NCI-H2081 treated with DMSO at 0.1 percent for 48 hours (cell line): Measurements from ENCODE around the gene GREB1.

Experiments used
- DNase-seq: peaks from one replicate; lab custom pipeline; 2025; lab: John Stamatoyannopoulos, UW

Gene GREB1

DNA sequence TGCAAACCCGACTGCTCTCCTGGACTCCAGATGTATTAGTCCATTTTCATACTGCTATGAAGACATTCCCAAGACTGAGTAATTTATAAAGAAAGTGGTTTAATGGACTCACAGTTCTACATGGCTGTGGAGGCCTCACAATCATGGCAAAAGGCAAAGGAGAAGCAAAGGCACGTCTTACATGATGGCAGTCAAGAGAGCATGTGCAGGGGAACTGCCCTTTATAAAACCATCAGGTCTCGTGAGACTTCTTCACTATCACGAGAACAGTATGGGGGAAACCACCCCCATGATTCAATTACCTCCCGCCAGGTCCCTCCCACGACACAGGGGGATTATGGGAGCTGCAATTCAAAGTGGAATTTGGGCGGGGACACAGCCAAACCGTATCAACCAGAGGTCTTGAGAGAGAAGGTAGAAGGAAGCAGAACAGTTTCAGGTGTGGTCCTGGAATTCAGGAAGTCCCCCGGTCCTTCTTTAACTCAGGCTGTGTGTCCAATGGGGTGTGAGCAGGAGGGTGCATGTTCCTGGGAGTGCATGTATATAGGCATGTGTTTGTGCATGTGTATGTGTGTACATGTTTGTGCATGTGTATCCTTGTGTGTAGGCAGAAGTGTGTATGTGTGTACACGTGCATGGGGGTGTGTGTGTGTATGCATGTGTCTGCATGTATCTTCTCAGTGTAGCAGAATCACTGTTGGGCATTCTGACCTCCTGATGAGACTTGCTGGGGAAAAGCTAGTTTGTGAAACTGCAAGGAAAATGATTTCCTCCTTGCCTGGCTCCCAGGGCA is 46.2 kb downstream of the GREB1 start:
- no peak for DNase-seq

DNA sequence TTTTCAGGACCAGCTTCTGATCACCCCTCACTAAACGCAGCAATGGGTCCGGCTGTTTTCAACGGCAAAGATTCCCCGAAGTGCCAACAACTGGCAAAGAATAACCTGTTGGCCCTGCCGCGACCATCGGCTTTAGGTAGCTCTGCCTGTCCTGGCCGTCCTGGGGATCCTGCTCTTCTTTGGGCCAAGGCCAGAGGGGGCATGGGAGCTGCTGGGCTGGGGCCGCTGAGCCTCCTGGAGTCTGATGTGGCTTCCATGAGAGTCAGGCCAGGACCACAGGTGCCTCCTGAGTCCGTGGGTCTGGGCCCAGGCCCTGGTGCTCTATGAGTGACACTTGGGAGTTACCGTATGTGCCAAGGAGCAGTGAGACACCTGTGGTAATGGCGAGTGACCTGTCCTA is 46.9 kb downstream of the GREB1 start:
- DNase-seq, result no peak

DNA sequence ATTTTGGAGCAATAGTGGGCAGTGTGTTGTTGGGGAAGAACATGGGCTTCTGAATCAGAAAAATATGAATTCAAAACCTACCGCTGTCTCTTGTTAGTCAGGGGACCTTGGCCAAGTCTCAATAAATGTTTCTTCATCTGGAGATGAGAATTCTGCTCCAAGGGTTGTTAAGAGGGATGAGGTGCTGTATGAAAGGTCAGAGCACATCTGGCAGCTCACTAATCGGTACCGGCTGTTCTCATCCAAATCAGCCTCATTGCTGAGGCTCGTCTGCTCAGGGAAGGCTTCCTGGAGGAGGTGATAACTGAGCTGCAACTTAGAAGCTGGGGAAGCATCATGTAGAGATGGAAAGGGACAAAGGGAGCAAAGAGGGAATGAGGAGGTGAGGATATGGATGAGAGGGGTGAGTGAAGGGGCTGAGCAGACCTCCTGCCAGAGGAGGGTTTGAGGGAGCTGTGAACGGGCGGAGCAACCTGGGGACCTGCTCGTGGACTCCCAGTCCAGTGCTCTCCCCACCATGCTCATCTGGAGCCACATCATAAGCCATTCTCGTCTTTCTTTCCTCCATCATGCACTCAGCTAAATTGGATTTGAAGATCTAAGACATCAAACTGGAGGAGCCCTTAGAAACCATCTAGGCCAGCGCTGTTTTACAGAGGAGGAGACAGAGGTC is 47.4 kb downstream of the GREB1 start:
- DNase-seq, result no peak

DNA sequence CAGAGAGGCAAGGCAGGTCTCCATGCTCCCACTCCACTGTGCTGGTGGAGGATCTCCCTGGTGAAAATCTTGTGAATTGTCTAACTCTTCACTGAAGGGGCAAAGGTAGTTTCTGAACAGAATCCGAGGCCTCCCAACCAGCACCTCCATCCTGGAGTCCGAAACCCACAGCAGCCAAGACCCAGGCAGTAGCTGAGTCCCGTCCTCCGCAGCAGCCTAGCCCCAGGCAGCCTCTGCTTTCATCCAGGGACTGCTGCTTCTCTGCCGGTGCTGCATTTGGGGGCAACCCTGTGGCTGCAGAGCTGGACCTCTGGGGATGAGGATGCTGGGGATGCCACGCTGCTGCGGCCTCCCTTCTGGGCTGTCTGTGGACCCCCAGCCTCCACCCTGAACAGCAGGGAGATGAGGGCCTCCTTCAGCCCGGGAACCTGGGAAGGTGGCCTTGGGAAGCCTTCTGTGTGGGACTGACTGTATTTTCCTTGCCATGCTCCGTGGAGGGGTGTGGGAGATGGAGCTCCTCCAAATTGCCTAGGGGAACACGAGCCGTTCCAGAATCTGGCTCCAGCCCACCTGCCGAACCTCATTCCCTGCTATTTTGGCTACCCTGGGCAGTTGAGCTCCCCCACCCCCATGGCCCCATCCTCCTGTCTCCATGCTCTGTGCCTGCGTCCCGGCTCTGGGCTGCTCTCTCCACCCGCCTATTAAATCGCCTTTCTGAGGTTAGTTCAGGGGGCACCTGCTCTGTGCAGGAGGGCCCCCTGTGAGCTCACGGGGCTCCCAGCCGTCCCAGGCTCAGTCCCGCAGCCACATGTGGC is 48.2 kb downstream of the GREB1 start:
- DNase-seq, result no peak

DNA sequence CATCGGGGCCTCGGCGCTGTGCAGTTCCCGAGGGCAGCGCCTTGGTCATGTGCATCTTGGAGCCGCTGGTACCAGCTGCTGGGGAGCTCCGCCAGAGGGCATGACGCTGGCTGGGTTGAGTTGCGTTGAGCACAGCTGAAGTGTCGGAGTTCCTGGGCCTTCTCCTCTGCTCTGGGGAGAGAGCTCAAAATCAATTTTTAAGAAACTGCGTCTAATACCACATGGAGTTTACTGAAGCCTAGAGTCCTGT is 48.7 kb downstream of the GREB1 start:
- no peak for DNase-seq

DNA sequence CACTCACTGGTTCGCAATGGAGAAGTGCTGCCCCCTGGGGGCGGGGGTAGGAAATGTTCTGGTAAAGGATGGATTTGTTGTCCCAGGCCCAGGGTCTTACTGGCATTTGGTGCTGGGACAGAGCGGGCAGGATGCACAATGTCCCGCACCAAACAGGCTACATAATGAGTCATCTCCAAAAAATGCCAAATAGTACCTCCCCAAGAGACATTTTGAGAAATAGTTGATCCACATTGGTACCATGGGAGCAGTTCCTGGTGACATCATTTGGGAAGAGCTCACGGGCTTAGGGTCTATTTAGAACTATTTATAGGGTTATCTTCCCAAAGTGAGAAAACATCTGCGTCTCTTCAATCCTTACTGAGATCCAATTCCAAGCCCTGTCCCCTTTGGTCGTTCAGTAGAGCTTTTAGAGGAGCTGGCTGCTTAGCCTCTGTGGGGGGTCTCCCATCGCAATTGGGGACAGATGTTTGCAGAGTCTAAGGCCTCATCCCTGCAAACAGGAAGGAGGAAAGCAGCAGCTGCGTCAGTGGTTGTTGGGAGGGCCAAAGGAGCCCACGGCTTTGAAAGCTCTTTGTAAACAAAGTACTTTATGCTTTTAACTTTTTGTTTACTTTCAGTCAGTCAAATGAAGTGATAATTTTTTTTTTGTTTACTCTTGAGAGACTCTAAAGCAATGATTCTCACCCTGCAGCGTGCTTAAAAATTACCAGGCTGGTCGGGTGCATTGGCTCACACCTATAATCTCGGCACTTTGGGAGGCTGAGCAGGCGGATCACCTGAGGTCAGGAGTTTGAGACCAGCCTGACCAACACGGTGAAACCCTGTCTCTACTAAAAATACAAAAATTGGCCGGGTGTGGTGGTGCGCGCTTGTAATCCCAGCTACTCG is 49.3 kb downstream of the GREB1 start:
- DNase-seq, result peak; percentile 46

DNA sequence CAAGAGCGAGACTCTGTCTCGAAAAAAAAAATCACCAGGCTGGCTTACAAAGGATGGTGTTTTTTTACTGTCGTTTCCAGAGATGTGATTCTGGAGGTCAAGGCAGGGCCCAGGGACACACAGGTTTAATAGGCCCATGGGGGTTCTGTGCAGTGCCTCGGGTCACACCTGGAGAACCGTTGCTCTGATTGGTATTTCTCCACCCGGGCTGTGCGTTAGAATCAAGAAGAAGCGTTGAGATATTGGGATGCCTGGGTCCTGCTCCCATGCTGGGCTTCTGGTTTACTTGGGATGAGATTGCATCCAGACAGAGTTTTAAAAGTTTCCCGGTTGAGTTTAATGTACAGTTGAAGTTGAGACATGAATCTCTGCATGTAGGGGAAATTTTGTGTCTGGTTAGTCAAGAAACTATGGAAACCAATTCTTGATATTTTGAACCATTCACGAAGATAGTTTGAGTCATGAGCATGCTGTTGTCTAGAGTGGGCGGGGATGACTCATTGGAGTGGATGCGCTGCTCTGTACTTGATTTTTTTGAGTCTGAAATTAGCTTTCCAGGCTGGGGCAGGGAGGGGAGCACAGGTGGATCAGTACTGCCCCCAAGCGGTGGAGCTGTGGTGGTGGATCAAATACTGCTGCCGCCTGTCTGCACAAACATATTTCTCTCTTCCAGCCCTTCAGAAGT is 50.1 kb downstream of the GREB1 start:
- no peak for DNase-seq

DNA sequence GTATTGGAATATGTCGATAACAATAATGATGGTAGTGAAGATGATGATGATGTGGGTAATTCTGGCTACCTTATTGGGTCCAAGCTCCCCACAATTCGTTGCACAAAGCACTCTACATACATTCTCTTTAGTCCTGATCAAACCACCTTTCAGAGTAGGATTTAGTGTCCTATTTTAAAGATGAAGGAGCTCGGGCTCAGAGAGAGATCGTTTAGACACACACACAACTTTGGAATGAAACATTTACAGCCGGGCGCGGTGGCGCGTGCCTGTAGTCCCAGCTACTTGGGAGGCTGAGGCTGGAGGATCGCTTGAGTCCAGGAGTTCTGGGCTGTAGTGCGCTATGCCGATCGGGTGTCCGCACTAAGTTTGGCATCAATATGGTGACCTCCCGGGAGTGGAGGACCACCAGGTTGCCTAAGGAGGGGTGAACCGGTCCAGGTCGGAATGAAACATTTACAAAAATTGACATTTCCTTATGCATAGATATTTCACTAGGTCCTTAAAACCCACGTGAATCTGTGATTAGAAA is 50.7 kb downstream of the GREB1 start:
- DNase-seq, result no peak

DNA sequence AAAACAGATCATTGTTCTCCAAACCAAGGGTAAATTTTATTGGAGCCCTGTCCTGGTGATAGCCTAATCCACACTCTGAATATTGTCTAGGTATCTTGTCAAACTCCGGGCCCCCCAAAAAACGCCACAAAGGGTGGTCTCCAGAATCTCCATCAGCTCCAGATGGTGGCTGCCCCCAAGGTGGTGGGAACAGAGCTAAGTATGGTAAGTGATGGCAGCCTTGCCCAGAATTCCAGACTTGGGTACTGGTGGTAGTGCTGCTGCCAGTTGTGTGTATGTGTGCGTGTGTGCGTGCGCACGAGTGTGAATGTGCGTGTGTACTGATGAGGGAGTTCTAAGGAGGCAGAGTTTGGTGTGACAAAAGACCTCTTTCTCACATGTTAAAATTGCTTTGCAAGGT is 51.2 kb downstream of the GREB1 start:
- no peak for DNase-seq

DNA sequence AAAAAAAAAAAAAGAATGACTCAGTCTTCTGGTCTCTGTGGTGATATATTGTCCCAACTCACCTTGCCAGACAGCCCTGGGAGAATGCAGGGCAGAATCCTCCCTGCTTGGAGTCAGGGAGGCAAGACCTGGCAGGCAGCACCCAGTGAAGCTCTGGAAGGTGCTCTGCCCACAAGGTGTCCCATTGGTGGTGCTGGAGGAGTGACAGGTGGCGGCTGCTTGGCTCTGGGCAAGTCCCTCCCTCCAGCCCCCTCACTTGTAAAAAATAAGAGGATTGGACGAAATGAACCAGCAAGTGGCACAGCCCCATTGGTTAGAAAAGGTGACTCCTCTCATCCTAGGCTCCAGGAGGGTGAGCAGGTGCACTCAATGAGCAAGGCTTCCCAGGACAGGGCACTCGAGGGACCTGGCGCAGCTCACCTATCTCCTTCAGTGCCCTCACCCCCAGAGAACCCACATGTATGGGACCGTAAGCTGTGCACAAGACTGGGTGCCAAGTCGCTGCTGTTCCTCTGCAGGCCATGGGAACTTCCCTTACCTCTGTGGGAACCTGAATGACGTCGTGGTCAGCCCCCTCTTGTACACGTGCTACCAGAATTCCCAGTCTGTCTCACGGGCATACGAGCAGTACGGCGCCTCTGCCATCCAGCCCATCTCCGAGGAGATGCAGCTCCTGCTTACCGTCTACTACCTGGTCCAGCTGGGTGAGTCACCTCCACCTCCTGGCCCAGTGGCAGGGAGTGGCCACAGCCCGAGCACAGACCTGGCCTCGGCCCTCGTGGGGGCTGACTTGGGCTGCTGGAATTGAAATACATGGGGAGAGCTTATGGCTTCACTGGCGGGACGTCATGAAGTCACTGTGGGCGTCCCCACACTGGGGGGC is 54.6 kb downstream of the GREB1 start:
- DNase-seq, result no peak

DNA sequence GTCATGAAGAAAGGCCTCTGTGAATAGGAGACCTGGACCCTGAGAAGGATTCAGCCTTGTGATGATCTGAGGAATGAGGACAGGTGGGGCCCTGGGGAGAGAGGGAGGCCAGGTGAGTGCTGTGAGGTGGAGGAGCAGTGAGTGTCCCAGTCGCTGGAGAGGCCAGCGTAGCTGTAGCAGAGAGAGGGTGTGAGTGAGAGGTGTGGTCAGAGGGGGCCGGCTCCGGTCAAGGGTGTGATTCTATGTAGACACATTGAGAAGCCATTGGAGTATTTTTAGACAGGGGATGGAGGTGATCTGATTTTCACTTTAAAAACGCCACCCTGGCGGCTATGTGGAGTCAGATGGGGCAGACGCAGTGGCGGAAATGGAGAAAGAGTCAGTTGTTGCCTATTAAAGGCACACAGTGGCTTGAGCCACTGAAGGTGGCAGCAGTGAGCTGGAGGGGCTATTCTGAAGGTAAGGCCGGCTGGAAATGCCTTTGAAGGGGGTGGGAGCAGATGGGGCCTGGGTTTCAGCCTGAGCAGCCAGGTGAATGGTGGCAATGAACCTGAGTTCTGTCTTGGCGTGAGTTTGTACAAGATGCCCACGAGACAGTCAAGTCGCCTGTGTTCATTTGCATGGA is 55.6 kb downstream of the GREB1 start:
- DNase-seq, result no peak

DNA sequence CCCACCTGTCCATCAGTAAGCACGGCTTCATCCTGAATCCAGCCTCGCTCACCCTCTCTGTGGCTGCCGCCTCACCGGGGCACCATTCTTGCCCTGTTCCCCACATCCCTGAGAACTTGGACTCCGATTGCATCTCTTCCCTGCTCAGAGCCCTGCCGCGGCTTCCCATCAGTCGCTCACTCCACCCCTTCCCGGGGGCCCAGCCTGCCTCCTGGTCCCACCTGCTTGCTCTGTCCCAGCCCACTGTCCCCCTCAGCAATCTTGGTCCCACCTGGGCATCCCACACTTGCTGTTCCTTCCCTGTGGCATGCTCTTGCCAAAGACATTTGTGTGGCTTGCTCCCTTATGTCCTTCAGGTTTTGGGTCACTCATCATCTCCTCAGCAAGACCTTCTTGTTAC is 56.3 kb downstream of the GREB1 start:
- no peak for DNase-seq

DNA sequence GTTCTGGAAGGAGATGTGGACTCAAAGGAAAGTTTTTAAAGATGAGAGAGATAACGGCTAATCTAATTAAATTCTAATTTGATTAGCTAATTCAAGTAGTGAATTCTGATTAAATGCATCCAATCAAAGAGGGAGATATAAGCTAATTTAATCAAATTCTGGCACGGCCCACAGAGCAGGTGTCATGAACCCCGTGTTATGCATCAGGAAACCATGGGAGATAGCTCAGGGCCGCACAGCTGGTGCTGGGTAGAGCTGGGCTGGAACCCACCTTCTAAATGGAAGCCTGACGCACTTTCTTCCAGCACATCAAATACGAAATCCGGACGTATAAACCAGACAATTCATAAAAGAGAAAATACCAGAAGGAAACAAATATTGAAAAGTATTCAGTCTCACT is 57.2 kb downstream of the GREB1 start:
- DNase-seq, result no peak

DNA sequence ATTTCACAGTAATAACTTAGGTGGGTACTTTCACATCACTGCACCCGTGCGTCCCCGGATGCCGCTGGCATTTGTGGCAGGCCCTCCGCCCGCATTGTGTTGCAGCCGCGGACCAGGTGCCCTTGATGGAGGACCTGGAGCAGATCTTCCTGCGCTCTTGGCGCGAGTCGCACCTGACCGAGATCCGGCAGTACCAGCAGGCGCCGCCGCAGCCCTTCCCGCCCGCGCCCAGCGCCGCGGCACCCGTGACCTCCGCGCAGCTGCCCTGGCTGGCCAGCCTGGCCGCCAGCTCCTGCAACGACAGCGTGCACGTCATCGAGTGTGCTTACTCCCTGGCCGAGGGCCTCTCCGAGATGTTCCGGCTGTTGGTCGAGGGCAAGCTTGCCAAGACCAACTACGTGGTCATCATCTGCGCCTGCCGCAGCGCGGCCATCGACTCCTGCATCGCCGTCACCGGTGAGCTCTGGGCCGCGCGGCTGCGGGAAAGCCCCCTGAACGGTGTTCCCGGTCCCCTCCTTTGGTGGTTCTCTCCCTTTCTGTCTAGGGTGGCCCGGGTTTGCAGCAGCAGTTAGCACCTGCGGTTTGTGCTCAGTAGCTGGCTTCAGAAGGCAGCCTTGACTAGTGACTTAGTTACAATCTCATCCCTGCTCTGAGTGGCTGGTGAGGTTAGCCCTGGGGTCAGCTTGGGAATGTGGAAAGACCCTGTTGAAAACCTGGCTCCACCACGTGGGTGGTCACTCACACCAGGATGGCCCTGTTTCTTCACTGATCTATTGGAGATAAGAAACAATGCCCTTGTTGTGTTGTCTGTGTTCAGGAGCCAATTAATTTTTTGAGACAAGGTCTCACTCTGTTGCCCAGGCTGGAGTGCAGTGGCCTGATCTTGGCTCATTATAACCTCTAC is 59.1 kb downstream of the GREB1 start:
- DNase-seq, result no peak

DNA sequence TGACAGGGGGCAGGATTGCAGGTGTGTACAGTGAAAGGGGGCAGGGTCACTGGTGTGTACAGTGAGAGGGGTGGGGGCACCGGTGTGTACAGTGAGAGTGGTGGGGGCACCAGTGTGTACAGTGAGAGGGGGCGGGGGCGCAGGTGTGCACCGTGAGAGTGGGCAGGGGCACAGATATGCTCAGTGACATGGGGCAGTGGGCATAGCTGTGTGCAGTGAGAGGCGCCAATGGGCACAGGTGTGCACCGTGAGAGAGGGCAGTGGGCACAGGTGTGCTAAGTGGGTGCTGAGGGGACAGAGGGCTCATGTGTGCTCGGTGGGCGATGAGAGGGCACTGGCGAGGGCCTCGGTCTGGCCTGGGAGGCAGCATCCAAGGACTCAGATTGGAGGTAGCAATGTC is 63.0 kb downstream of the GREB1 start:
- DNase-seq, result no peak

DNA sequence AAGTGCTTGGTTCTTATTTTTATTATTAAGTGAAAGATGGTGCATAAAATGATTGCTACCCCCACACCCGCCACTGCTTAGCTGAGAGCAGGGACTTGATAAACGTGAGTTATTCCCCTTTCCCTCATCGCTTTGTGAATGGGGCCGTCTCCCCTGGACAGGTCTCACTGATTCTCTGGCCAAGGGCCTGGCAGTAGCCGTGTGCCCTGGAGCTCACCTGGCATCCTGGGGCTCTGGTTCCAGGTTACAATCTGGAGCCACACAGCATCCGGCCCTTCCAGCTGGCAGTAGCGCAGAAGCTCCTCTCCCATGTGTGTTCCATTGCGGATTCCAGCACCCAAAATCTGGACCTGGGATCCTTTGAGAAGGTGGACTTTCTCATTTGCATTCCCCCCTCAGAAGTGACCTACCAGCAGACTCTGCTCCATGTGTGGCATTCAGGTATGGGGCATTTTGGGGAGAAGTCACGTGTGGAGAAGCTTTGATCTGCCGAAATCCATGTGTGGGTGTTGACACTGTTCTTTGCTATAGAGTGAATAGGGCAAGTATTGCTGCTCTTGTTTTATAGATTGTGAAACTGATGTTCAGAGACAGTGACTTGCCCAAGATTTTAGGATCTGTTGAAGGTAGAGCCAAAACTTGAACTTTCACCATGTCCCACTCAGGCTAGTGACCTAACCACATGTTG is 63.8 kb downstream of the GREB1 start:
- no peak for DNase-seq

DNA sequence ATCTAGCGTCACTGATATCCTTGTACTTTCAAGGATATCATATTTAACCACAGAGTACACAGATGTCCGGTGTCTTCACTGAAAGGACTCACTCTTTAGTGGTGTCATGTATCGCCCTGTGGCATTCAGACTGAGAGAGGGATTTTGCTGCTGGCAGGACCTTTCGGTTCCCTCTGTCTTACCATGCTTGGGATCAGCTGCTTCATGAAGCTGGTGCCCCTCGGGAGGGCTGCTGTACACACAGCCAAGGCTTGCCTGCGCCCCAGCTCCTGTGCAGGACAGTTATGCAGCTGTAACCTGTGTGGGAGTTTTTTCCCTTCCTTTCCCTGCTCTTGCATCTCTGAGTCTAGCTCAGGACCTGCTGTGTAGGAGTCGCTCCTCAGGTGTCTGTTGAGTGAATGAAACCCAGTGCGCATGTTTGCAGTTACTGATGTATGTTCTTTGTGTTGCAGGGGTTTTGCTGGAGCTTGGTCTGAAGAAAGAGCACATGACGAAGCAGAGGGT is 64.4 kb downstream of the GREB1 start:
- DNase-seq, result no peak
